WTC11 (cell line): ENCODE data around the gene NRP2. TPM values are rescaled to one million over a fixed set of nuclear protein-coding genes. Genes with fewer than 3 reads are reported as not detected.
A peak's percentile ranks its signal among the peaks of the same experiment; 100 is the strongest.

Experiments used
- ATAC-seq: fragments of 200-7000 bp; cut with Tn5 transposase; 2 replicates; pipeline ENCODE4 v1.10.0; 2021; ENCODE audit warnings: mild to moderate bottlenecking, moderate library complexity
- CTCF ChIA-PET: fragments of 300-600 bp; sonication (Branson Sonifier 250); formaldehyde crosslinking; loops from one replicate; lab custom pipeline; 2021; ENCODE audit warnings: antibody characterized with exemption; lab: Charles Lee
- POLR2A ChIA-PET: fragments of 350-600 bp; sonication (Branson Sonifier 250); formaldehyde crosslinking; loops from one replicate; lab custom pipeline; 2021; ENCODE audit warnings: antibody characterized with exemption; lab: Charles Lee
- DNase-seq: peaks from one replicate; pipeline ENCODE4 v3.0.0; 2021; ENCODE audit warnings: low spot score
- H3K27ac Mint-ChIP-seq: 2 replicates; pipeline ENCODE4 v1.8.0; 2021; ENCODE audit warnings: mixed read lengths
- H3K27me3 Mint-ChIP-seq: 2 replicates; pipeline ENCODE4 v1.8.0; 2021; ENCODE audit warnings: low read depth, mild to moderate bottlenecking, moderate library complexity, mixed read lengths
- H3K36me3 Mint-ChIP-seq: 2 replicates; pipeline ENCODE4 v1.8.0; 2021; ENCODE audit warnings: mixed read lengths
- H3K4me1 Mint-ChIP-seq: 2 replicates; pipeline ENCODE4 v1.8.0; 2022; ENCODE audit warnings: mixed read lengths
- H3K4me3 Mint-ChIP-seq: 2 replicates; pipeline ENCODE4 v1.8.0; 2021; ENCODE audit warnings: mild to moderate bottlenecking, moderate library complexity, mixed read lengths
- H3K9me3 Mint-ChIP-seq: 2 replicates; pipeline ENCODE4 v1.8.0; 2021; ENCODE audit warnings: mixed read lengths
- FOXK1 ChIP-seq: sonication (generic); formaldehyde crosslinking; IDR thresholded peaks from 2 replicates; pipeline ENCODE4 v1.8.0; 2022; ENCODE audit warnings: mild to moderate bottlenecking, moderate library complexity, missing genetic modification reagents
- GRHL2 ChIP-seq: fragments of 250-450 bp; sonication (Bioruptor Pico); IDR thresholded peaks from 2 replicates; pipeline ENCODE4 v1.8.0; 2022; ENCODE audit warnings: mild to moderate bottlenecking, moderate library complexity; ENCODE audit not compliant: insufficient replicate concordance, severe bottlenecking
- MYBL2 ChIP-seq: sonication (generic); formaldehyde crosslinking; IDR thresholded peaks from 2 replicates; pipeline ENCODE4 v1.8.1; 2023; ENCODE audit warnings: mild to moderate bottlenecking, moderate library complexity, missing genetic modification reagents
- NR1H2 ChIP-seq: sonication (generic); formaldehyde crosslinking; IDR thresholded peaks from 2 replicates; pipeline ENCODE4 v1.9.0; 2021; ENCODE audit warnings: mild to moderate bottlenecking, moderate library complexity, missing genetic modification reagents
- ZNF671 ChIP-seq: fragments of 250-450 bp; sonication (Bioruptor Pico); IDR thresholded peaks from 2 replicates; pipeline ENCODE4 v1.8.0; 2021; ENCODE audit warnings: mild to moderate bottlenecking
- total RNA-seq: library from RNA; stranded (reverse); gene quantifications from 3 replicates; pipeline ENCODE4 v1.2.3, GENCODE V29; 2021
- TF ChIP-seq, protein P1 (sequence below): sonication (generic); formaldehyde crosslinking; IDR thresholded peaks from 2 replicates; pipeline ENCODE4 v1.8.1; 2022; ENCODE audit warnings: missing genetic modification reagents, borderline replicate concordance
- TF ChIP-seq, protein P2 (sequence below): fragments of 200-600 bp; IDR thresholded peaks from 2 replicates; pipeline ENCODE4 v1.8.0; 2022; ENCODE audit warnings: antibody characterized with exemption
- TF ChIP-seq, protein P3 (sequence below): sonication (generic); formaldehyde crosslinking; IDR thresholded peaks from 2 replicates; pipeline ENCODE4 v1.8.1; 2022; ENCODE audit warnings: low read depth, missing genetic modification reagents, borderline replicate concordance
- TF ChIP-seq, protein P4 (sequence below): fragments of 250-450 bp; sonication (Bioruptor Pico); IDR thresholded peaks from 2 replicates; pipeline ENCODE4 v1.9.0; 2021; ENCODE audit warnings: mild to moderate bottlenecking, borderline replicate concordance

The NRP2 gene
- total RNA-seq, 1 experiment from 2014 or later = 41.0 TPM

DNA sequence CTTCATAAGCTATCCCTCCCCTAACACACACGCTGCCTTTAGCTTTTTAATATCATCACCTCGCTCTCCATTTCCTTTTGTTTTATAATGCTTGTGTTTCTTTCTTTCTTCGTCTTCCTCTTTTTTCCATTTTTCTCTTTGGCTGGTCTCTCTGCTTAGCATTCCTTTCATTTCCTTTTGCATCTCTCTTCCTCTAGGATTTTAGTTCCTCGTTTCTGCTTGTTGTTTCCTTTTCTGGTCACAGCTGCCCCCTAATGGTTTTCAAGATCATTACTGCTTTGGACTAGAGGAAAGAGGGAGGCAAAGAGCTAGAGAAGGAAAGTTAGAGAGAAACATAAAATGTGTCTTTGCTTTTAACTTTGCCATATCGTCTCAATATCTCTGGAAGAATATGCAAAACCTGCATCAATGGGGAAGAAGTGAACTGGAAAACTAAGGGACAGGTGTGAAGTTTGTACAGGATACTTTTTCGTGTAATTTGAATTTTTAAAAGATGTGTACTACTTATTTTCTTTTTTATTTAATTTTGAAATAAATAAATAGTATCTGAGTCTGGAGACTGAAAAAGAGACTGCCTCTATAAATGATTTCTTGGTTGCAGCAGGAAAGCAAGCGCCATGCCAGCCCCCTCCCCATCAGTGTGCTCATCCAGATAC, 6.3 kb upstream of the NRP2 start:
- Mint-ChIP-seq H3K27me3 (peaks cover 5% of the 10 kb centered on the region), H3K27ac (no peak overlapping the region), H3K4me1 (peaks cover 41% of the 10 kb centered on the region), H3K9me3 (no peaks in the 10 kb centered on the region), H3K36me3 (no peaks in the 10 kb centered on the region), H3K4me3 (no peak overlapping the region)
- no peak for DNase-seq
- ChIA-PET POLR2A (no interaction called here), CTCF (interaction anchor here (0.6 to 4.8 kb wide), 50 partner anchors 9 to 1416 kb away, joined by 3 to 34 read pairs (median 4); no protein-coding TSS in a partner anchor)
- peak; percentile 27 for ATAC-seq
- TF ChIP-seq, protein P1, sequence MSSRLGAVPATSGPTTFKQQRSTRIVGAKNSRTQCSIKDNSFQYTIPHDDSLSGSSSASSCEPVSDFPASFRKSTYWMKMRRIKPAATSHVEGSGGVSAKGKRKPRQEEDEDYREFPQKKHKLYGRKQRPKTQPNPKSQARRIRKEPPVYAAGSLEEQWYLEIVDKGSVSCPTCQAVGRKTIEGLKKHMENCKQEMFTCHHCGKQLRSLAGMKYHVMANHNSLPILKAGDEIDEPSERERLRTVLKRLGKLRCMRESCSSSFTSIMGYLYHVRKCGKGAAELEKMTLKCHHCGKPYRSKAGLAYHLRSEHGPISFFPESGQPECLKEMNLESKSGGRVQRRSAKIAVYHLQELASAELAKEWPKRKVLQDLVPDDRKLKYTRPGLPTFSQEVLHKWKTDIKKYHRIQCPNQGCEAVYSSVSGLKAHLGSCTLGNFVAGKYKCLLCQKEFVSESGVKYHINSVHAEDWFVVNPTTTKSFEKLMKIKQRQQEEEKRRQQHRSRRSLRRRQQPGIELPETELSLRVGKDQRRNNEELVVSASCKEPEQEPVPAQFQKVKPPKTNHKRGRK (CRISPR knock-in tag) = no peak
- TF ChIP-seq, protein P2, sequence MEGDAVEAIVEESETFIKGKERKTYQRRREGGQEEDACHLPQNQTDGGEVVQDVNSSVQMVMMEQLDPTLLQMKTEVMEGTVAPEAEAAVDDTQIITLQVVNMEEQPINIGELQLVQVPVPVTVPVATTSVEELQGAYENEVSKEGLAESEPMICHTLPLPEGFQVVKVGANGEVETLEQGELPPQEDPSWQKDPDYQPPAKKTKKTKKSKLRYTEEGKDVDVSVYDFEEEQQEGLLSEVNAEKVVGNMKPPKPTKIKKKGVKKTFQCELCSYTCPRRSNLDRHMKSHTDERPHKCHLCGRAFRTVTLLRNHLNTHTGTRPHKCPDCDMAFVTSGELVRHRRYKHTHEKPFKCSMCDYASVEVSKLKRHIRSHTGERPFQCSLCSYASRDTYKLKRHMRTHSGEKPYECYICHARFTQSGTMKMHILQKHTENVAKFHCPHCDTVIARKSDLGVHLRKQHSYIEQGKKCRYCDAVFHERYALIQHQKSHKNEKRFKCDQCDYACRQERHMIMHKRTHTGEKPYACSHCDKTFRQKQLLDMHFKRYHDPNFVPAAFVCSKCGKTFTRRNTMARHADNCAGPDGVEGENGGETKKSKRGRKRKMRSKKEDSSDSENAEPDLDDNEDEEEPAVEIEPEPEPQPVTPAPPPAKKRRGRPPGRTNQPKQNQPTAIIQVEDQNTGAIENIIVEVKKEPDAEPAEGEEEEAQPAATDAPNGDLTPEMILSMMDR = peak; percentile 45
- TF ChIP-seq FOXK1 (CRISPR knock-in tag) = no peak
- TF ChIP-seq, protein P3, sequence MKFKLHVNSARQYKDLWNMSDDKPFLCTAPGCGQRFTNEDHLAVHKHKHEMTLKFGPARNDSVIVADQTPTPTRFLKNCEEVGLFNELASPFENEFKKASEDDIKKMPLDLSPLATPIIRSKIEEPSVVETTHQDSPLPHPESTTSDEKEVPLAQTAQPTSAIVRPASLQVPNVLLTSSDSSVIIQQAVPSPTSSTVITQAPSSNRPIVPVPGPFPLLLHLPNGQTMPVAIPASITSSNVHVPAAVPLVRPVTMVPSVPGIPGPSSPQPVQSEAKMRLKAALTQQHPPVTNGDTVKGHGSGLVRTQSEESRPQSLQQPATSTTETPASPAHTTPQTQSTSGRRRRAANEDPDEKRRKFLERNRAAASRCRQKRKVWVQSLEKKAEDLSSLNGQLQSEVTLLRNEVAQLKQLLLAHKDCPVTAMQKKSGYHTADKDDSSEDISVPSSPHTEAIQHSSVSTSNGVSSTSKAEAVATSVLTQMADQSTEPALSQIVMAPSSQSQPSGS = no peak
- TF ChIP-seq, all 79 proteins: peak for 1

DNA sequence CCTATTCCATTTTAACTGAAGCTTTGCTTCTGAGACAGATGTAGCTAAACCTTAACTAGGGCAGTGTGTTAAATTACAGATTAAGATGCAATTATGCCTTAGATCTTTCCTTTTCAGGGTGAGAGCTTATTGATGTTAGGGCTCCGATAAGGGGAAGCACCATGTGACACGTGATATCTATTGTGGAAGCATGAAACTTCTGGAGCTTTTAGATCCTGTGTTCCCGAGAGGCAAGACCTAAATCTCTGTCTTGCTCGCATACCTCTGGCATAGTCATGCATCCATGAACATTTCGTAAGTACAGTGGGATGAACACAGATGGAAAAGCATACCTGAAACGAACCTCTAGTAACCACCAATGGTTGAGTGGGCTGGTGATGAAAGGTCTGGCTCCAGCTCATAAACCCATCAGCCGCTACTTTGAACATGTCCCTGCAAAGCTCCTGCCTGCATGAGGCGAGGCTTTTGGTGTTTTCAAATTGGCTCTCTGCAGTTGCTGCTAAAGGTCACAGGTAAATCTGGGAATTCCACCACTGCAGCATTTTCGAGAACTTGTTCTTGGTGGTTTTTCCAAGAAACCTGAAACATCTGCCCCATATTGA, 3.7 kb upstream of the NRP2 start:
- Mint-ChIP-seq H3K9me3 (no peaks in the 10 kb centered on the region), H3K27ac (no peak overlapping the region), H3K4me3 (no peak overlapping the region), H3K4me1 (peaks cover 46% of the 10 kb centered on the region), H3K36me3 (no peaks in the 10 kb centered on the region), H3K27me3 (peaks cover 22% of the 10 kb centered on the region)
- ATAC-seq (no peak), DNase-seq (no peak)
- ChIA-PET POLR2A (no interaction called here), CTCF (interaction anchor here (0.8 to 4.8 kb wide), 12 partner anchors 36 to 793 kb away, joined by 3 to 34 read pairs (median 4); no protein-coding TSS in a partner anchor)
- no peak for TF ChIP-seq GRHL2
- TF ChIP-seq, protein P4, sequence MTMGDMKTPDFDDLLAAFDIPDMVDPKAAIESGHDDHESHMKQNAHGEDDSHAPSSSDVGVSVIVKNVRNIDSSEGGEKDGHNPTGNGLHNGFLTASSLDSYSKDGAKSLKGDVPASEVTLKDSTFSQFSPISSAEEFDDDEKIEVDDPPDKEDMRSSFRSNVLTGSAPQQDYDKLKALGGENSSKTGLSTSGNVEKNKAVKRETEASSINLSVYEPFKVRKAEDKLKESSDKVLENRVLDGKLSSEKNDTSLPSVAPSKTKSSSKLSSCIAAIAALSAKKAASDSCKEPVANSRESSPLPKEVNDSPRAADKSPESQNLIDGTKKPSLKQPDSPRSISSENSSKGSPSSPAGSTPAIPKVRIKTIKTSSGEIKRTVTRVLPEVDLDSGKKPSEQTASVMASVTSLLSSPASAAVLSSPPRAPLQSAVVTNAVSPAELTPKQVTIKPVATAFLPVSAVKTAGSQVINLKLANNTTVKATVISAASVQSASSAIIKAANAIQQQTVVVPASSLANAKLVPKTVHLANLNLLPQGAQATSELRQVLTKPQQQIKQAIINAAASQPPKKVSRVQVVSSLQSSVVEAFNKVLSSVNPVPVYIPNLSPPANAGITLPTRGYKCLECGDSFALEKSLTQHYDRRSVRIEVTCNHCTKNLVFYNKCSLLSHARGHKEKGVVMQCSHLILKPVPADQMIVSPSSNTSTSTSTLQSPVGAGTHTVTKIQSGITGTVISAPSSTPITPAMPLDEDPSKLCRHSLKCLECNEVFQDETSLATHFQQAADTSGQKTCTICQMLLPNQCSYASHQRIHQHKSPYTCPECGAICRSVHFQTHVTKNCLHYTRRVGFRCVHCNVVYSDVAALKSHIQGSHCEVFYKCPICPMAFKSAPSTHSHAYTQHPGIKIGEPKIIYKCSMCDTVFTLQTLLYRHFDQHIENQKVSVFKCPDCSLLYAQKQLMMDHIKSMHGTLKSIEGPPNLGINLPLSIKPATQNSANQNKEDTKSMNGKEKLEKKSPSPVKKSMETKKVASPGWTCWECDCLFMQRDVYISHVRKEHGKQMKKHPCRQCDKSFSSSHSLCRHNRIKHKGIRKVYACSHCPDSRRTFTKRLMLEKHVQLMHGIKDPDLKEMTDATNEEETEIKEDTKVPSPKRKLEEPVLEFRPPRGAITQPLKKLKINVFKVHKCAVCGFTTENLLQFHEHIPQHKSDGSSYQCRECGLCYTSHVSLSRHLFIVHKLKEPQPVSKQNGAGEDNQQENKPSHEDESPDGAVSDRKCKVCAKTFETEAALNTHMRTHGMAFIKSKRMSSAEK = no peak
- TF ChIP-seq MYBL2 (CRISPR knock-in tag) = no peak
- no peak for TF ChIP-seq NR1H2

DNA sequence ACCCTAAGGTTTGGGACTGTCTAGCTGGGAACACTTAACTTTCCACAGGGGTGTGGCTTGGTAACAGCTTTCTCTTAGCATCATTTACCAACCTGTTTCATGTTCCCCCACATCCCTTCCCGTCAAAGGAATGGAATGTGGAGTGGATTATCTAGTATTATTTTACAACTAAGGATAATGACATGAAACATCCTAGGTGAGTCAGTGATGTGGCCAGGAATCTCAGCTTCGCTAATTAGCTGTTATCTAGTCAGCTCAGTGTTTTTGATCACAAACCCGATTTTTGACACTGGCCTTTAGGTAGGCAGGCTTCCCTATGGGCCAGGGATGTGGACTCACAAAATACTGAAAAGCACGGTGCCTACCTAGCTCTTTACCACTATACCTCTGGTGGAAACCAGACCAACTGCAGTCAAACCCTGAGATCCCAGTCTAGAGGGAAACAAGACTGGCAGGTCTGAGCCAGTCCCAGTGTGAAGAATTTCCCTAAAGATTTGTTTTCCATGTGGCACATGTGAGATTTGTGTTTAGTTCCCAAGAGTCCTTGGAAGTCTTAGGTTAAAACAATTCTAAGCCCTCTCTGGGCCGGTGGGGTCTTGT, 2.8 kb upstream of the NRP2 start:
- Mint-ChIP-seq H3K9me3 (no peaks in the 10 kb centered on the region), H3K4me3 (no peak overlapping the region), H3K27me3 (peaks cover 31% of the 10 kb centered on the region), H3K27ac (0 out of 2 replicates have a peak overlapping the region, but pooled peaks have one; percentile 6), H3K4me1 (peaks cover 54% of the 10 kb centered on the region), H3K36me3 (no peaks in the 10 kb centered on the region)
- no peak for TF ChIP-seq ZNF671
- TF ChIP-seq GRHL2 = no peak
- POLR2A ChIA-PET = no interaction called here
- ATAC-seq (peak; percentile 10), DNase-seq (no peak)
- CTCF ChIA-PET = interaction anchor here (0.7 to 4.8 kb wide), 13 partner anchors 9 to 794 kb away, joined by 3 to 34 read pairs (median 4); no protein-coding TSS in a partner anchor
